ENCODE results near the gene ZFP36L2. TPM values are rescaled to one million over a fixed set of nuclear protein-coding genes. Genes with fewer than 3 reads are reported as not detected.
A peak's percentile ranks its signal among the peaks of the same experiment; 100 is the strongest.

Gene ZFP36L2
- total and polyA plus RNA-seq, 9 of the 15 experiments (the other 6 are each of a cell fraction or from before 2014, with no cell fraction given), result 4.1 to 60.6 (median 20.3) TPM

GRCh38 chr2:43210467-43211303, 15.7 kb downstream of the ZFP36L2 start (continued):
- 0 out of 2 replicates have a peak, but pooled peaks have one; percentile 40 for TF ChIP-seq ZEB2 (IDR thresholded peaks at IDR 0.05)
- no peak for TF ChIP-seq SRF (CRISPR knock-in tag; IDR thresholded peaks at IDR 0.05)
- peak; percentile 48 to 57 for TF ChIP-seq E2F6 (IDR thresholded peaks at IDR 0.05; ENCODE audit: borderline replicate concordance in 1 of 2, extremely low read depth in 1 of 2, insufficient read depth in 1 of 2, insufficient read length in 1 of 2, low read depth in 1 of 2, low read length in 1 of 2, poor library complexity in 1 of 2, severe bottlenecking in 1 of 2)
- TF ChIP-seq NFRKB (IDR thresholded peaks at IDR 0.05; ENCODE audit: low read depth), result peak; percentile 69; the same call in 1 of the 2 replicates
- peak; percentile 46 for TF ChIP-seq CCNT2 (IDR thresholded peaks at IDR 0.05; ENCODE audit: borderline replicate concordance, extremely low read depth, insufficient read length, low read depth, low read length)
- TF ChIP-seq HMGN3 (IDR thresholded peaks at IDR 0.05; ENCODE audit: borderline replicate concordance, extremely low read depth, insufficient read length, low read depth, low read length), result peak; percentile 41
- no peak for TF ChIP-seq ELK1 (CRISPR knock-in tag; IDR thresholded peaks at IDR 0.05)
- no peak for TF ChIP-seq SMARCA5 (IDR thresholded peaks at IDR 0.05)
- no peak for TF ChIP-seq EHMT2 (IDR thresholded peaks at IDR 0.05)
- TF ChIP-seq ZNF561 (CRISPR knock-in tag; conservative IDR thresholded peaks at IDR 0.05), result no peak
- TF ChIP-seq BRF1 (IDR thresholded peaks at IDR 0.05; ENCODE audit: borderline replicate concordance, extremely low read depth, insufficient read length), result no peak
- TF ChIP-seq SIRT6 (IDR thresholded peaks at IDR 0.05; ENCODE audit: low read depth, low read length), result no peak
- no peak for TF ChIP-seq TAL1 (IDR thresholded peaks at IDR 0.05)
- TF ChIP-seq XRCC3 (IDR thresholded peaks at IDR 0.05), result no peak
- no peak for TF ChIP-seq CREB1 (IDR thresholded peaks at IDR 0.05)
- peak; percentile 64; the same call in 1 of the 2 replicates for TF ChIP-seq CREB1 (CRISPR knock-in tag; IDR thresholded peaks at IDR 0.05)
- TF ChIP-seq CC2D1A (IDR thresholded peaks at IDR 0.05), result no peak
- no peak for TF ChIP-seq FOXJ2 (tag; IDR thresholded peaks at IDR 0.05)
- TF ChIP-seq ZNF431 (CRISPR knock-in tag; IDR thresholded peaks at IDR 0.05), result no peak
- no peak for TF ChIP-seq RBM15 (IDR thresholded peaks at IDR 0.05; ENCODE audit: insufficient read depth, low read length)
- TF ChIP-seq ZBTB49 (CRISPR knock-in tag; IDR thresholded peaks at IDR 0.05; ENCODE audit: borderline replicate concordance), result no peak
- TF ChIP-seq ZNF507 (tag; conservative IDR thresholded peaks at IDR 0.05), result no peak
- TF ChIP-seq ELF4 (CRISPR knock-in tag; IDR thresholded peaks at IDR 0.05), result peak; percentile 80
- TF ChIP-seq KLF1 (tag; IDR thresholded peaks at IDR 0.05), result no peak
- peak in 1 of 2 experiments; percentile 84; a peak in 2 of 4 replicates for TF ChIP-seq KDM4B (IDR thresholded peaks at IDR 0.05; ENCODE audit: borderline replicate concordance in 2 of 2, low read depth in 1 of 2)

Data from K562 (cell line).